LNCaP clone FGC (cell line): ENCODE measurements around the gene COL23A1.

Experiments
- DNase-seq: peaks from one replicate; pipeline ENCODE4 v3.0.0-alpha.2; 2011; ENCODE audit warnings: low read depth
- H3K4me3 ChIP-seq: 2 replicates; pipeline ENCODE4 v1.5.1; 2011; ENCODE audit warnings: mild to moderate bottlenecking, low read depth, low read length, control low read depth
- CTCF ChIP-seq: IDR thresholded peaks from 2 replicates; pipeline ENCODE4 v1.5.1; 2012; ENCODE audit warnings: mild to moderate bottlenecking; ENCODE audit not compliant: control insufficient read depth, insufficient read depth; ENCODE audit errors: extremely low read depth

COL23A1 gene

GRCh38 chr5:178392386-178392785 is 197.8 kb downstream of the COL23A1 start:
- DNase-seq, result no peak
- no peak for TF ChIP-seq CTCF
- H3K4me3 ChIP-seq, result no peak overlapping the region

DNA sequence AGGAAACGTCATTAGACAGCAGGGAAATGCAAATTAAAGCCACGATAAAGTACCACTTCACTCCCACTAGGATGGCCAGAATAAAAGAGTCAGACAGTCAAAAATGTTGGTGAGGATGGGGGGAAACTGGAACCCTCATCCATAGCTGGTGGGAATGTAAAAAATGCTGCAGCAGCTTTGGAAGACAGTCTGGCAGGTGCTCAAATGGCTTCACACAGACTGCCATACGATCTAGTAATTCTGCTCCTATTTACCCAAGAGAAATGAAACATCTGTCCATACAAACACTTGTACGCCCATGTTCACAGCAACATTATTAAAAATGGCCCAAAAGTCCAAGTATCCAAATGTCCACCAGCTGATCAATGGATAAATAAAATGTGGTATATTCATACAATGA is 198.7 kb downstream of the COL23A1 start:
- H3K4me3 ChIP-seq, result no peak overlapping the region
- no peak for TF ChIP-seq CTCF

DNA sequence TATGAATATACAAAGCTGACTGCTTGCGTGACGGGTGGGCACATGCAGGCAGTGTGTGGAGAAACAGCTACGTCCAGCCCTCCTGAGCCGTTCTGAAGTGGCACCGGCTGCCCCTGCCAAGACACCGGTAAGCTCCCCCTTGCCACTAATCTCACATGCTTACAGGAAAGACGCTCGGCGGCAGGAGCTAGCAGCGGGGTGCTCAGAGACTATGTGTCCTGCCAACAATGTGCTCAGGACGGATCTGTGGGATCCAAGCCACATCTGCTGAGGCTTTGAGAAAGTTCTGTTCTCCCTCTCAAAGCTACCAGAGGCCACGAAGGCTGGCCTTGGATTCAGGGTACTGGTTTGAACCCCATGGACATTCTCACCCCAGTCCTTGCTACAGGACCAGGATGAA is 200.4 kb downstream of the COL23A1 start:
- DNase-seq, result no peak
- TF ChIP-seq CTCF, result no peak
- H3K4me3 ChIP-seq, result no peak overlapping the region

More for the DNA sequence above, 198.7 kb downstream of the COL23A1 start:
- DNase-seq, result no peak

- H3K4me3 ChIP-seq, result no peak overlapping the region
- DNase-seq, result no peak
- TF ChIP-seq CTCF, result no peak
Measured at GRCh38 chr5:178389026-178389729, 201.0 kb downstream of the COL23A1 start.

GRCh38 chr5:178388386-178389025 is 201.7 kb downstream of the COL23A1 start:
- no peak for TF ChIP-seq CTCF
- DNase-seq, result no peak
- no peak overlapping the region for H3K4me3 ChIP-seq

DNA sequence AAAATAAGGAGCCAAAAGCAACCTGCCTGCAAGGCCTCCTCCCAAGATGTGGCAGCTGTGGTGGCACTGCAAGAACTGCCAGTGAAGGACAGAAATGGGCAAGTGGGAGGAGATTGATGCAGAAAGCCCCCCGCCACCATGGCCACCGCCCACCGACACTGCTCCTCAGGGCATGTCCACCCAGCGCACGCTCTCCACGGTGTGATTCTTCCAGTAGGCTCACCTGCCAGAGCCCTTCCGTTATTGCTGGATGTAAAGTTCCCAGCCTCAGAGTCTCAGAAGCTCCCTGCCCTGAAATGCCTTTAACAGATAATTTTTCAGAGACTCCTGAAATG is 202.4 kb downstream of the COL23A1 start:
- no peak for DNase-seq
- TF ChIP-seq CTCF, result no peak
- no peak overlapping the region for H3K4me3 ChIP-seq

DNA sequence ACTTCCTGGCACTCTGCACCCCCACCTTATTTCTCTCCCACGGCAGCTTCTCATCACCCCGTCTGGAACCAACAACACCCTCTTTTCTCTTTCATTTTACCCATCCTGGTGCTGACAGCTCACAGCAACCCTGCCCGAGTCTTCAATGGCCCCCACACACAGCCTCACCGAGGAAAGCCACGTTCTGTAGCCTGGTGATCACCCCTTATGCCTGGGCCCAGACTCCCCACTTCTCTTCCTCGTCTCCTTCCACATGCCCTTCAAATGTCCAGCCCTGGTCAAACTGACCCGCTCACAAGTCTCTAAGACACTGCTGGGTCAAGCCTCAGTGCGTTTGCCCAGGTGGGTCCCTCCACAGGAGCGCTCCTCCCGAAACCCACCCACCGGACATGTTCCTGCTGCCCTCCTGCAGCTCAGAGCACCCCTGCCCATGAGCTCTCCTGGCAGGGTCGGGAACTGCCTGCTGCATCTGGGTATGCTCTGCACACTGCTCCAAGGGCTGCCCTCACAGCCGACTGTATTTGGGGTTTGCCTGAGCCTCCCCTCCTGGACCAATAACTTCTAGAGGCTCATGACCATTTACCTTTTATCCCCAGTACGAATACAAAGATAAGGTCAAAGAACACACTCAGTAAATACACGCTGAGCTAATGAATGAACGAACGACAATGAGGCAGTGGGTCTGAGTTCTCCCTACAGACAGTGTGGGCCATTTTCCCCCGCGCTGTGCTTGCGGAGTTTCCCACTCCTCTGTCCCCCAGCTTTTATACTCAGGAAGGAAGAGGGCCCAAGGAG is 202.9 kb downstream of the COL23A1 start:
- H3K4me3 ChIP-seq, result no peak overlapping the region
- DNase-seq, result no peak
- no peak for TF ChIP-seq CTCF
